ENCODE measurements around the gene MUC2.

The MUC2 gene

DNA sequence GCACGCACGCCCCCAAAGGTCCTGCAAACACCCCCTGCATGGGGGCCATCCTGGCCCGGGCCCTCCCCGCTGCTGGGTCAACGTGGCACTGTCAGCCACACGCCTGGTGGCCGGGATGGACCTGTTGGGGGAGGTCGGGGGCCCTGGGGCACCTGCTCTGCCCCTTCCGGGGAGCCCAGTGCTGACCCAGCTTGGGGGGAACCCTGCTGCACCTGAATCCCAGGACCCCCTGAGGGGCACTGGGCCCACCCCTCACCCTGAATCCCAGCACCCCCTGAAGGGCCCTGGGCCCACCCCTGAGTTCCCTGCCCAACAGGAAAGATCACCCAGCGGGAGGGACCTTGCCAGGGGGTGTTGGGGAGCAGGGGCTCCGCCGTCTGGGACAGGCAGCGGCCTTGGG, 37.7 kb upstream of the MUC2 start:
- no peak for DNase-seq
- H3K4me3 ChIP-seq (ENCODE audit: low read length): no peak overlapping the region
- no peaks in the 10 kb centered on the region for H3K36me3 ChIP-seq (replicated peaks; ENCODE audit: insufficient read depth, low read length)
- no peak overlapping the region for H3K27ac ChIP-seq (ENCODE audit: low read length)
- H3K27me3 ChIP-seq (replicated peaks; ENCODE audit: insufficient read depth, low read length): peaks cover 91% of the 10 kb centered on the region
- no peaks in the 10 kb centered on the region for H3K9me2 ChIP-seq (replicated peaks; ENCODE audit: insufficient read depth, low read length)
- no peaks in the 10 kb centered on the region for H3K79me2 ChIP-seq (ENCODE audit: low read length)
- no peaks in the 10 kb centered on the region for H3F3A ChIP-seq (ENCODE audit: insufficient read depth, low read length)
- no peaks in the 10 kb centered on the region for H3K4me1 ChIP-seq (ENCODE audit: low read length)
- no peak overlapping the region for H2AFZ ChIP-seq (ENCODE audit: low read length)
- H3K4me2 ChIP-seq (ENCODE audit: low read depth, low read length): no peak overlapping the region
- no peaks in the 10 kb centered on the region for H3K9me3 ChIP-seq (replicated peaks; ENCODE audit: insufficient read depth, low read length)
- TF ChIP-seq, protein P1, sequence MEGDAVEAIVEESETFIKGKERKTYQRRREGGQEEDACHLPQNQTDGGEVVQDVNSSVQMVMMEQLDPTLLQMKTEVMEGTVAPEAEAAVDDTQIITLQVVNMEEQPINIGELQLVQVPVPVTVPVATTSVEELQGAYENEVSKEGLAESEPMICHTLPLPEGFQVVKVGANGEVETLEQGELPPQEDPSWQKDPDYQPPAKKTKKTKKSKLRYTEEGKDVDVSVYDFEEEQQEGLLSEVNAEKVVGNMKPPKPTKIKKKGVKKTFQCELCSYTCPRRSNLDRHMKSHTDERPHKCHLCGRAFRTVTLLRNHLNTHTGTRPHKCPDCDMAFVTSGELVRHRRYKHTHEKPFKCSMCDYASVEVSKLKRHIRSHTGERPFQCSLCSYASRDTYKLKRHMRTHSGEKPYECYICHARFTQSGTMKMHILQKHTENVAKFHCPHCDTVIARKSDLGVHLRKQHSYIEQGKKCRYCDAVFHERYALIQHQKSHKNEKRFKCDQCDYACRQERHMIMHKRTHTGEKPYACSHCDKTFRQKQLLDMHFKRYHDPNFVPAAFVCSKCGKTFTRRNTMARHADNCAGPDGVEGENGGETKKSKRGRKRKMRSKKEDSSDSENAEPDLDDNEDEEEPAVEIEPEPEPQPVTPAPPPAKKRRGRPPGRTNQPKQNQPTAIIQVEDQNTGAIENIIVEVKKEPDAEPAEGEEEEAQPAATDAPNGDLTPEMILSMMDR (IDR thresholded peaks at IDR 0.05; ENCODE audit: low read length): no peak
- no peak for TF ChIP-seq EZH2 (optimal IDR thresholded peaks at IDR 0.05; ENCODE audit: low read depth, low read length)
- TF ChIP-seq EZH2phosphoT487 (IDR thresholded peaks at IDR 0.05; ENCODE audit: low read length): no peak
- H4K20me1 ChIP-seq (ENCODE audit: insufficient read depth, low read length): no peaks in the 10 kb centered on the region
- H3K9ac ChIP-seq (ENCODE audit: low read length): no peak overlapping the region

DNA sequence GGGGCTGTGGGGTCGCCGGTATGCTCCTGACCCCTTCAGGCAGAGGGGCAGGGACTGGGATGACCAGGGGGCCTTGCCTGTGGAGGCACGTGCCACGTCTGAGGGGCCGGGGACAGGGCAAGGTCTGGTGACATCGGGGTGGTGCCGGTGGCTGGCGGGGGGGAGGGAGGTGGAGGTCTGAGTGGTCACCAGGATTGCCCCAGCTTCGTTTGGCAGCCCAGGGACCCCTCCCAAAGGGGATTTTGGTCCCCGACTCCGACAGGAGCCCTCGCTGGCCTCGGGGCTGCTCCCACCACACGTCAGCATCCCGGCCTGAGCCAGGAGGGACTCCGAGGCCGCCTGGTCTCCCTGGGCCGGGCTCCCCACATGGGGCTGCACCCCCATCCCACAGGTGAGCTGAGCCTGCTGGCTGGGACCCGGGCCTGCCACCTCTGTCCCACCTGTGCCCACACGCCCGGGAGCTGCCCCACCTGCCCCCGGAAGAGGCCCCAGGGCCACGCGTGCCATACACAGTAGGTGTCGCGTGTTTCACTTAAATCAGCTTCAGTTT, 37.1 kb upstream of the MUC2 start:
- no peaks in the 10 kb centered on the region for H3K36me3 ChIP-seq (replicated peaks; ENCODE audit: insufficient read depth, low read length)
- no peak for DNase-seq
- H3K4me3 ChIP-seq (ENCODE audit: low read length): no peak overlapping the region
- H3K9ac ChIP-seq (ENCODE audit: low read length): no peak overlapping the region
- no peaks in the 10 kb centered on the region for H3K4me1 ChIP-seq (ENCODE audit: low read length)
- no peak overlapping the region for H2AFZ ChIP-seq (ENCODE audit: low read length)
- H3K9me3 ChIP-seq (replicated peaks; ENCODE audit: insufficient read depth, low read length): no peaks in the 10 kb centered on the region
- TF ChIP-seq EZH2phosphoT487 (IDR thresholded peaks at IDR 0.05; ENCODE audit: low read length): no peak
- no peak for TF ChIP-seq EZH2 (optimal IDR thresholded peaks at IDR 0.05; ENCODE audit: low read depth, low read length)
- TF ChIP-seq, protein P1 (IDR thresholded peaks at IDR 0.05; ENCODE audit: low read length): no peak
- H3K4me2 ChIP-seq (ENCODE audit: low read depth, low read length): no peak overlapping the region
- H3K27ac ChIP-seq (ENCODE audit: low read length): no peak overlapping the region
- H3K79me2 ChIP-seq (ENCODE audit: low read length): no peaks in the 10 kb centered on the region
- no peaks in the 10 kb centered on the region for H3F3A ChIP-seq (ENCODE audit: insufficient read depth, low read length)
- H4K20me1 ChIP-seq (ENCODE audit: insufficient read depth, low read length): no peaks in the 10 kb centered on the region
- peaks cover 91% of the 10 kb centered on the region for H3K27me3 ChIP-seq (replicated peaks; ENCODE audit: insufficient read depth, low read length)
- H3K9me2 ChIP-seq (replicated peaks; ENCODE audit: insufficient read depth, low read length): no peaks in the 10 kb centered on the region

DNA sequence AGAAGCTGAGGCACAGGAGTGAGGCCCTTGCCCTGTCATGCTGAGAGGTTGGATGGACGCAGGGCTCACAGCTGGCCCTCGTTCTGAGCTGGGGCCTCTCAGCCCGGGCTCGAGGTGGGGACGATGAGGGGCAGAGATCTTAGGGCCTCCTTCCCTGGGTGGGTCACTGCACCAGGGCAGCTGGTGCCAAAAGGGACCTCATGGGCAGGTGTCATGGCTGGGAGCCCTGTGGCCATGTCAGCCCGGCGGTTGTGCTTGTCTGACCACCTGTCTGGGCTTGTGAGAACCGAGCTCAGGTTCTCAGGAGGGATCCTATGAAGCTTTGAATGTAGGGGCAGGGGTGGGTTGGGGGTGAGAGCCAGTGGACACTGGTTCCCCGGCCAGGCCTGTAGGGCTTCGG, 36.3 kb upstream of the MUC2 start:
- TF ChIP-seq EZH2phosphoT487 (IDR thresholded peaks at IDR 0.05; ENCODE audit: low read length) (no peak), EZH2 (optimal IDR thresholded peaks at IDR 0.05; ENCODE audit: low read depth, low read length) (no peak)
- TF ChIP-seq, protein P1 (IDR thresholded peaks at IDR 0.05; ENCODE audit: low read length): no peak
- H4K20me1 ChIP-seq (ENCODE audit: insufficient read depth, low read length): no peaks in the 10 kb centered on the region
- no peak overlapping the region for H3K4me3 ChIP-seq (ENCODE audit: low read length)
- no peaks in the 10 kb centered on the region for H3F3A ChIP-seq (ENCODE audit: insufficient read depth, low read length)
- no peak overlapping the region for H2AFZ ChIP-seq (ENCODE audit: low read length)
- no peak for DNase-seq
- no peaks in the 10 kb centered on the region for H3K36me3 ChIP-seq (replicated peaks; ENCODE audit: insufficient read depth, low read length)
- no peaks in the 10 kb centered on the region for H3K4me1 ChIP-seq (ENCODE audit: low read length)
- no peak overlapping the region for H3K4me2 ChIP-seq (ENCODE audit: low read depth, low read length)
- H3K9me3 ChIP-seq (replicated peaks; ENCODE audit: insufficient read depth, low read length): no peaks in the 10 kb centered on the region
- H3K79me2 ChIP-seq (ENCODE audit: low read length): no peaks in the 10 kb centered on the region
- no peak overlapping the region for H3K9ac ChIP-seq (ENCODE audit: low read length)
- H3K27ac ChIP-seq (ENCODE audit: low read length): no peak overlapping the region
- H3K27me3 ChIP-seq (replicated peaks; ENCODE audit: insufficient read depth, low read length): peaks cover 91% of the 10 kb centered on the region
- H3K9me2 ChIP-seq (replicated peaks; ENCODE audit: insufficient read depth, low read length): no peaks in the 10 kb centered on the region

Measured in MM.1S (cell line).